HFFc6 (cell line): ENCODE data around the gene SLC6A17. TPM values are rescaled to one million over a fixed set of nuclear protein-coding genes. Genes with fewer than 3 reads are reported as not detected.
A peak's percentile ranks its signal among the peaks of the same experiment; 100 is the strongest.

Experiments used
- DNase-seq: peaks from one replicate; pipeline ENCODE4 v3.0.0-alpha.2; 2018
- H3K27ac Mint-ChIP-seq: 2 replicates; pipeline ENCODE4 v1.8.0; 2020; ENCODE audit warnings: mild to moderate bottlenecking, mixed read lengths
- H3K27me3 Mint-ChIP-seq: 2 replicates; pipeline ENCODE4 v1.8.0; 2021; ENCODE audit warnings: mild to moderate bottlenecking, moderate library complexity, mixed read lengths; ENCODE audit not compliant: insufficient read depth
- H3K36me3 Mint-ChIP-seq: 2 replicates; pipeline ENCODE4 v1.8.0; 2021; ENCODE audit warnings: low read depth, mixed read lengths
- H3K4me1 Mint-ChIP-seq: 2 replicates; pipeline ENCODE4 v1.8.0; 2020; ENCODE audit warnings: low read depth, mixed read lengths
- H3K4me3 Mint-ChIP-seq: 2 replicates; pipeline ENCODE4 v1.8.0; 2020; ENCODE audit warnings: mild to moderate bottlenecking, moderate library complexity, mixed read lengths
- H3K9me3 Mint-ChIP-seq: 2 replicates; pipeline ENCODE4 v1.8.0; 2020; ENCODE audit warnings: mild to moderate bottlenecking, mixed read lengths
- CTCF ChIP-seq: fragments of 200-600 bp; sonication (generic); IDR thresholded peaks from 2 replicates; pipeline ENCODE4 v1.5.0; 2021; ENCODE audit warnings: antibody characterized with exemption, mild to moderate bottlenecking
- total RNA-seq, 6 experiments: library from RNA; stranded (reverse); fragmentation: NEBNext Ultra II Directional; extraction: Animal tissue kit (Norgen Biotek cat#: 25700); gene quantifications; 2 replicates in 1 of 6; 3 replicates in 5 of 6; pipeline ENCODE4 v1.2.3, GENCODE V29; 2021

Gene SLC6A17
- total RNA-seq, 6 experiments from 2014 or later: 1.7 to 5.3 (median 2.0) TPM

- Mint-ChIP-seq H3K27ac (no peak overlapping the region), H3K27me3 (peaks cover 7% of the 10 kb centered on the region), H3K9me3 (peaks cover 8% of the 10 kb centered on the region), H3K36me3 (peaks cover 11% of the 10 kb centered on the region; the same call in 1 of the 2 replicates), H3K4me1 (peaks cover 29% of the 10 kb centered on the region), H3K4me3 (no peak overlapping the region)
- DNase-seq: peak; percentile 35
- TF ChIP-seq CTCF: no peak
These were observed 31.5 kb upstream of the SLC6A17 start for GRCh38 chr1:110118636-110119396.

- peaks cover 7% of the 10 kb centered on the region for H3K27me3 Mint-ChIP-seq
These were observed 30.5 kb upstream of the SLC6A17 start for GRCh38 chr1:110119843-110120242.

GRCh38 chr1:110120960-110121561 is 29.2 kb upstream of the SLC6A17 start:
- no peak overlapping the region for H3K27ac Mint-ChIP-seq
- H3K4me3 Mint-ChIP-seq: no peak overlapping the region
- H3K27me3 Mint-ChIP-seq: peaks cover 5% of the 10 kb centered on the region
- H3K9me3 Mint-ChIP-seq: peaks cover 11% of the 10 kb centered on the region
- H3K36me3 Mint-ChIP-seq: peaks cover 12% of the 10 kb centered on the region; the same call in 1 of the 2 replicates
- no peak for DNase-seq
- no peak for TF ChIP-seq CTCF
- H3K4me1 Mint-ChIP-seq: peaks cover 30% of the 10 kb centered on the region

More at GRCh38 chr1:110119843-110120242, 30.5 kb upstream of the SLC6A17 start:
- H3K27ac Mint-ChIP-seq: no peak overlapping the region
- H3K9me3 Mint-ChIP-seq: peaks cover 11% of the 10 kb centered on the region
- no peak overlapping the region for H3K4me3 Mint-ChIP-seq
- peaks cover 12% of the 10 kb centered on the region; the same call in 1 of the 2 replicates for H3K36me3 Mint-ChIP-seq
- H3K4me1 Mint-ChIP-seq: peaks cover 30% of the 10 kb centered on the region
- no peak for DNase-seq
- TF ChIP-seq CTCF: no peak

GRCh38 chr1:110123224-110123623 is 27.1 kb upstream of the SLC6A17 start:
- peak; percentile 47 for DNase-seq
- H3K4me3 Mint-ChIP-seq: peak overlapping the region; percentile 7; the same call in 1 of the 2 replicates
- TF ChIP-seq CTCF: no peak
- H3K27ac Mint-ChIP-seq: peak overlapping the region; percentile 55; the same call in 1 of the 2 replicates
- H3K36me3 Mint-ChIP-seq: peaks cover 12% of the 10 kb centered on the region; the same call in 1 of the 2 replicates
- peaks cover 23% of the 10 kb centered on the region for H3K4me1 Mint-ChIP-seq
- H3K27me3 Mint-ChIP-seq: peaks cover 2% of the 10 kb centered on the region
- H3K9me3 Mint-ChIP-seq: peaks cover 11% of the 10 kb centered on the region

- Mint-ChIP-seq H3K4me1 (peaks cover 17% of the 10 kb centered on the region), H3K27me3 (peaks cover 24% of the 10 kb centered on the region), H3K4me3 (no peak overlapping the region), H3K9me3 (peaks cover 6% of the 10 kb centered on the region; the same call in 1 of the 2 replicates), H3K27ac (no peak overlapping the region), H3K36me3 (0 out of 2 replicates have a peak, but pooled peaks cover 5% of the 10 kb centered on the region)
- TF ChIP-seq CTCF: no peak
- DNase-seq: no peak
These were observed 24.5 kb upstream of the SLC6A17 start for GRCh38 chr1:110125810-110126209.
